CD8-positive, alpha-beta memory T cell (primary cell): ENCODE results near the gene CDIP1. TPM values are rescaled to one million over a fixed set of nuclear protein-coding genes. Genes with fewer than 3 reads are reported as not detected.

Experiments
- CTCF ChIA-PET: fragments of 350-600 bp; sonication (Branson Sonifier 250); formaldehyde crosslinking; loops from one replicate; lab custom pipeline; 2021; ENCODE audit warnings: antibody characterized with exemption; lab: Charles Lee
- POLR2A ChIA-PET: fragments of 350-600 bp; sonication (Branson Sonifier 250); formaldehyde crosslinking; loops from one replicate; lab custom pipeline; 2021; ENCODE audit warnings: antibody characterized with exemption; lab: Charles Lee
- DNase-seq, 5 donors: peaks; one replicate each; pipeline versions ENCODE4 v3.0.0 to v3.0.0-alpha.2; 2020 to 2022; ENCODE audit warnings: mixed read lengths in 1 of 5
- H3K27ac ChIP-seq: one replicate; pipeline ENCODE4 v1.7.0; 2013; ENCODE audit warnings: low read depth, mild to moderate bottlenecking, low read length, moderate library complexity
- H3K27me3 ChIP-seq: 2 replicates; pipeline ENCODE4 v1.7.0; 2013; ENCODE audit warnings: low read length, mild to moderate bottlenecking; ENCODE audit not compliant: insufficient read depth, poor library complexity, severe bottlenecking
- H3K36me3 ChIP-seq: 2 replicates; pipeline ENCODE4 v1.7.0; 2013; ENCODE audit warnings: mild to moderate bottlenecking, low read length, moderate library complexity; ENCODE audit not compliant: insufficient read depth
- H3K4me1 ChIP-seq: 2 replicates; pipeline ENCODE4 v1.7.0; 2013; ENCODE audit warnings: mild to moderate bottlenecking, low read length, moderate library complexity; ENCODE audit not compliant: insufficient read depth
- H3K4me3 ChIP-seq: 2 replicates; pipeline ENCODE4 v1.7.0; 2013; ENCODE audit warnings: mild to moderate bottlenecking, low read length
- H3K9me3 ChIP-seq: 2 replicates; pipeline ENCODE4 v1.7.0; 2013; ENCODE audit warnings: mild to moderate bottlenecking, low read length
- H3K27ac Mint-ChIP-seq, 8 donors: one replicate each; pipeline ENCODE4 v1.8.0; 2020 to 2021; ENCODE audit warnings: mixed read lengths in 8 of 8, mild to moderate bottlenecking in 6 of 8, inconsistent platforms in 3 of 8, moderate library complexity in 3 of 8
- H3K27me3 Mint-ChIP-seq, 2 donors: one replicate each; pipeline ENCODE4 v1.8.0; 2020 to 2021; ENCODE audit warnings: mixed read lengths in 2 of 2, mild to moderate bottlenecking in 1 of 2, moderate library complexity in 1 of 2
- H3K36me3 Mint-ChIP-seq, 3 donors: one replicate each; pipeline ENCODE4 v1.8.0; 2020 to 2021; ENCODE audit warnings: mixed read lengths in 3 of 3, inconsistent platforms in 1 of 3, mild to moderate bottlenecking in 1 of 3
- H3K4me1 Mint-ChIP-seq, 3 donors: one replicate each; pipeline ENCODE4 v1.8.0; 2020 to 2021; ENCODE audit warnings: mixed read lengths in 3 of 3, inconsistent platforms in 1 of 3, mild to moderate bottlenecking in 1 of 3
- H3K4me3 Mint-ChIP-seq, 7 donors: one replicate each; pipeline ENCODE4 v1.8.0; 2020 to 2021; ENCODE audit warnings: mixed read lengths in 7 of 7, mild to moderate bottlenecking in 6 of 7, moderate library complexity in 4 of 7, inconsistent platforms in 2 of 7
- H3K9me3 Mint-ChIP-seq, 5 donors: one replicate each; pipeline ENCODE4 v1.8.0; 2020 to 2022; ENCODE audit warnings: mixed read lengths in 5 of 5, mild to moderate bottlenecking in 3 of 5, moderate library complexity in 2 of 5, inconsistent platforms in 1 of 5
- polyA plus RNA-seq: library from polyadenylated mRNA; unstranded; fragments of 300-500 nt; fragmentation: Illumina TruSeq; gene quantifications from one replicate; pipeline ENCODE4 v1.2.3, GENCODE V29; 2021
- total RNA-seq, 2 experiments: library from RNA; stranded (reverse); gene quantifications; one replicate each; pipeline ENCODE4 v1.2.3, GENCODE V29; 2021

Gene CDIP1
- total RNA-seq (10 to 100 TPM; 28.4 to 32.1 TPM), polyA plus RNA-seq (21.8 TPM)

DNA sequence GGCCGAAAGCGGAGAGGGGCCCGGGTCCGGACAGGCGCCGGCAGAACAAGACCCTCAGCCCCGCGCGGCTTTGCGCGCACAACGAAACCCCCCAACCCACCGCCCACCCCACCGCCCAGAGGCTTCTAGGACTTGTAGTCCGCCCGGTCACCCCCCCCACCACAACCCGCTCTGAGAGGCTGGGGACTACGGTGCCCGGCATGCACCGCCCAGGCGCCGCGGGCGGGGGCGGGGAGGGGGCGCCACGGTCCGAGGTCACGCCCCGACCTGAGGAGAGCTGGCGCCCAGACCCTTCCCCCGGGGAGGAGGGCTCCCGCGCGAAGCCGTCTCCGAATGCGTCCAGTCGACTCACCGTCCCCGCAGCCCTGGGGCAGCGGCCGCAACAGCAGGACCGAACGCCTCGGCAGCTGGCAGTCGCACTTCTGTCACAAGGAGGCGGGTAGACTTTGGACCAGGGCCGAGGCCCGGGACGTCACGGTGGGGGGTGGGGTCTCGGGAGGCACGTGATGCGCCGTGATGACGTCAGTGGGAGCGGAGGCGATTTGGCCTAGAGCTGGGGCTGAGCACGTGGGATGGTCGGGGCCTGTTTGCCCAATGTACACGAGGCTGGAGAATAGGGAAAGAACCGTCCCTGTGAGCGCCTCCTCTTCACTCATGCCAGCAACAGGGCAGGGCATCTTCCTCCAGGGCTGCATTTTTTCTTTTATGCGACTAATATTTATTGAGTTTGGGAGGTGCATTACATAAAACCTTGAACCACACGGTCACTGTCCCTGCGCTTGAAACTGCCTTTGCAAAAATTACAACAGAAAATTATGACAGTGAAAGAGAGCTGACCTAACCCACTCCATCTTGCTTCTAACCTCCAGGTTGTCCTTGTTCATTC, at the start of gene CDIP1:
CDIP1 (minus strand) TSS at position 424 of the 886 bp plus-strand sequence. CDS start 24,643 bp downstream, outside the sequence.
- ChIA-PET CTCF (interaction anchor here (0.8 to 2.0 kb wide), 7 partner anchors 9 to 78 kb away, joined by 3 to 11 read pairs (median 5); no protein-coding TSS in a partner anchor), POLR2A (interaction anchor here (0.7 to 1.9 kb wide), 11 partner anchors 9 to 1052 kb away, joined by 3 to 15 read pairs (median 4); partner anchors contain the start of gene HMOX2)
- Mint-ChIP-seq H3K4me3 (peak within 1 kb of the TSS; percentile 79 to 93 (median 85)), H3K36me3 (peaks cover 1 to 7% (median 4%) of the 10 kb centered on the region in 3 donors), H3K27me3 (no peaks in the 10 kb centered on the region), H3K9me3 (peaks cover 0 to 1% (median 0%) of the 10 kb centered on the region in 5 donors), H3K4me1 (peaks cover 29 to 39% (median 33%) of the 10 kb centered on the region in 3 donors), H3K27ac (peak within 1 kb of the TSS in 7 of 8 donors; percentile 90 to 97 (median 91))
- Histone ChIP-seq H3K27ac (peak within 1 kb of the TSS; percentile 80), H3K36me3 (no peaks in the 10 kb centered on the region), H3K27me3 (no peaks in the 10 kb centered on the region), H3K4me3 (peak within 1 kb of the TSS; percentile 75), H3K4me1 (peaks cover 33% of the 10 kb centered on the region), H3K9me3 (no peaks in the 10 kb centered on the region)
- DNase-seq = peak; percentile 84 to 96 (median 90)

DNA sequence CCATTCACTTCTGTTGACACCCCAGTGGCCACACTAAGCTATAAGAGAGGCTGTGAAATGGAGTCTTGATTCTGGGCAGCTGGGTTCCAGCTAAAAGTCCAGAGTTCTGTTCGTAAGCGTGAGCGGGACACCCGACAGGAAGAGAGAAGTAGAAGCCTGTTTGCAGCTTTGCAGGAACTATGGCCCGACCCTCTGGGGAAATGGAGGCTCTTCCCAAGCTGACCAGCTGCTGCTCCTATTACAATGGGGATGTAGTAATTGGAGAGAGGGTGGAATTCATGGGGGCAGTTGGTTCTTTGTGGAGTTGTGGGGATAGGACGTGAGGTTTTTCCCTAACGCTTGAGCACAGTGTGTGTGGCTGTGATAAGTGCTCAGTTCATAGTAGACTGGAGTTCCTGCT, 47.7 kb upstream of the CDIP1 start:
- Mint-ChIP-seq H3K27me3 (peaks cover 9 to 10% of the 10 kb centered on the region in 2 donors), H3K4me1 (peaks cover 0 to 3% (median 2%) of the 10 kb centered on the region in 3 donors), H3K27ac (no peak overlapping the region), H3K9me3 (peaks cover 0 to 2% (median 2%) of the 10 kb centered on the region in 5 donors), H3K36me3 (peaks cover 0 to 3% (median 0%) of the 10 kb centered on the region in 3 donors), H3K4me3 (no peak overlapping the region)
- no peak overlapping the region for H3K4me3 ChIP-seq
- H3K27ac ChIP-seq = no peak overlapping the region
- H3K9me3 ChIP-seq = no peaks in the 10 kb centered on the region
- ChIA-PET POLR2A (no interaction called here), CTCF (interaction anchor here (0.7 to 2.2 kb wide), 15 partner anchors 9 to 195 kb away, joined by 3 to 12 read pairs (median 4); partner anchors contain the start of gene MGRN1)
- peaks cover 5% of the 10 kb centered on the region for H3K27me3 ChIP-seq
- no peak for DNase-seq
- H3K4me1 ChIP-seq = no peaks in the 10 kb centered on the region
- no peaks in the 10 kb centered on the region for H3K36me3 ChIP-seq

DNA sequence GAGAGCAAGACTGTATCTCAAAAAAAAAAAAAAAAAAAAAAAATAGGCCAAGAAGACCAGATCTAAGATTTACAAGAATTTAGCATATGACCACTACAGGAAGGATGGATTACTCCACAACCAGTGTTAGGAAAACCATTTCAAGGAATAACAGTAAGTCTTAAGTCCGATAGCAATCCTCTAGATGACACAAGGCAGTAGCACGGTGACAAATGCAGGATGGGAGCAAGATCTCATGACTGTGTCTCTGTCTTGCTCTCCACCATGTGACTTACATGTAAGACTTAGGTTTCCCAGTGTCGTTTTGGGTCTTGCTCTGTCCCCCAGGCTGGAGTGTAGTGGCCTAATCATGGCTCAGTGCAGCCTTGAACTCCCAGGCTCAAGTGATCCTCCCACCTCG, 45.3 kb upstream of the CDIP1 start:
- Mint-ChIP-seq H3K9me3 (peaks cover 0 to 2% (median 2%) of the 10 kb centered on the region in 5 donors), H3K36me3 (peaks cover 0 to 3% (median 0%) of the 10 kb centered on the region in 3 donors), H3K27me3 (peaks cover 9 to 10% of the 10 kb centered on the region in 2 donors), H3K4me1 (peaks cover 0 to 3% (median 2%) of the 10 kb centered on the region in 3 donors), H3K27ac (no peak overlapping the region), H3K4me3 (no peak overlapping the region)
- Histone ChIP-seq H3K4me1 (no peaks in the 10 kb centered on the region), H3K9me3 (no peaks in the 10 kb centered on the region), H3K27me3 (peaks cover 5% of the 10 kb centered on the region), H3K27ac (no peak overlapping the region), H3K36me3 (no peaks in the 10 kb centered on the region), H3K4me3 (no peak overlapping the region)
- DNase-seq = no peak
- POLR2A ChIA-PET = no interaction called here
- CTCF ChIA-PET = interaction anchor here (0.7 to 2.2 kb wide), 2 partner anchors 76 to 745 kb away, joined by 4 to 12 read pairs; no protein-coding TSS in a partner anchor

DNA sequence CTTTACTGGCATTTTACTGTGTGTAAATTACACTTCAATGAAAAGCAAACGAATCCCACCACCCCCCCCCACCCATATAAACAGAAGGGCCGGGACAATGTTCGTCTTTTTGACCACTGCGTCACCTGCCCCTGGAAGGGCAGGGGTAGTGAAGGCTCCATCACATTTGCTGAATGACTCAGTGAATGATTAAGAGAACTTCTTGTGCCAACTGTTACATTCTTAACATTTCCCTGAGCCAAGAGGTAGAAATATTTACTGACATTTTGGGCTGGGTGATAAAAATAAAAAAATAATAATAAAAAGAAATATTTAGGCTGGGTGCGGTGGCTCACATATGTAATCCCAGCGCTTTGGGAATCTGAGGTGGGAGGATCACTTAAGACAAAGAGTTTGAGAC, 41.7 kb upstream of the CDIP1 start:
- H3K4me3 ChIP-seq = no peak overlapping the region
- Mint-ChIP-seq H3K36me3 (no peaks in the 10 kb centered on the region), H3K27me3 (no peaks in the 10 kb centered on the region), H3K27ac (no peak overlapping the region), H3K4me1 (no peaks in the 10 kb centered on the region), H3K4me3 (no peak overlapping the region), H3K9me3 (no peaks in the 10 kb centered on the region)
- no peaks in the 10 kb centered on the region for H3K27me3 ChIP-seq
- no peak overlapping the region for H3K27ac ChIP-seq
- DNase-seq = no peak
- H3K9me3 ChIP-seq = no peaks in the 10 kb centered on the region
- no peaks in the 10 kb centered on the region for H3K4me1 ChIP-seq
- ChIA-PET CTCF (no interaction called here), POLR2A (no interaction called here)
- no peaks in the 10 kb centered on the region for H3K36me3 ChIP-seq

DNA sequence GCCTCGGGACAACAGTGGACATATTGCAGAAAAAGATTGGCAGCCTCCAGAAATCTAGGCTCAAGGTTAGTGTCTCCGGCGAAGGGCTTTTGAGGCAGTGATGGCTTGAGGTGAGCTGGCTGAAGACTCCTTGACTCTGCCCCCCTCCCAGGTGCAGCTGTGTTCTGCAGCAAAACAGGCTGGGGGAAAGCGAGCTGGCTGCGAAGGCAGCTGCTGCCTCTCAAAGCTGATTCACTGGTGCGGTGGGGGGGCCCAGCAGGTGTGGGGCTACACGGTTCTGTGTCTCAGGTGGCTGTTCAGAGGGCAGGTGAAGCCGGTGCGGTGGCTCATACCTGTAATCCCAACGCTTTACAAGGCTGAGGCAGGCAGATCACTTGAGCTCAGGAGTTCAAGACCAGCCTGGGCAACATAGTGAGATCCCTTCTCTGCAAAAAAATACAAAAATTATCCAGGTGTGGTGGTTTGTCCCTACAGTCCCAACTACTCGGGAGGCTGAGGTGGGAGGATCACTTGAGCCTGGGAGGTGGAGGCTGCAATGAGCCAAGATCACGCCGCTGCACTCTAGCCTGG, 40.5 kb upstream of the CDIP1 start:
- Mint-ChIP-seq H3K4me3 (no peak overlapping the region), H3K27me3 (peaks cover 0 to 1% of the 10 kb centered on the region in 2 donors), H3K27ac (no peak overlapping the region), H3K9me3 (no peaks in the 10 kb centered on the region), H3K36me3 (no peaks in the 10 kb centered on the region), H3K4me1 (no peaks in the 10 kb centered on the region)
- Histone ChIP-seq H3K9me3 (no peaks in the 10 kb centered on the region), H3K27me3 (no peaks in the 10 kb centered on the region), H3K4me3 (no peak overlapping the region), H3K4me1 (no peaks in the 10 kb centered on the region), H3K27ac (no peak overlapping the region), H3K36me3 (no peaks in the 10 kb centered on the region)
- no peak for DNase-seq
- POLR2A ChIA-PET = no interaction called here
- CTCF ChIA-PET = no interaction called here

DNA sequence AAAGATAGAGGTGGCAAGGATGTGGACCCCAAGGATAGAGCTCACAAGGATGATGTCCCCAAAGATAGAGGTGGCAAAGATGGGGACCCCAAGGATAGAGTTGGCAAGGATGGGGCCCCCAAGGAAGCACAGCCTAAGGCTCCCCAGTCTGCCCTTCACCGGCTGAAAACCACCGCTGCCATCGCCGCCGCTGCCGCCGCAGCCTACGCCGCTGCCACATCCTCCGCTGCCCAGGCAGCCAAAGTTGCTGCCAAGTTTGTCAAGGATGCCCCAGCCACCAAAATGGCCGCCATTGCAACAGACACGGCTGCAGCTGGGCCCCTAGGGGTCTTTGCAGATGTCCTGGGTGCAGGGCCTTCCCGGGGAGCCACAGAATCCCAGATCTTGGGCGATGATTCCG, 37.4 kb upstream of the CDIP1 start:
- H3K36me3 Mint-ChIP-seq = no peaks in the 10 kb centered on the region
- peaks cover 0 to 5% of the 10 kb centered on the region in 2 donors for H3K27me3 Mint-ChIP-seq
- no peaks in the 10 kb centered on the region for H3K27me3 ChIP-seq
- ChIA-PET CTCF (no interaction called here), POLR2A (no interaction called here)
- no peaks in the 10 kb centered on the region for H3K4me1 Mint-ChIP-seq
- no peaks in the 10 kb centered on the region for H3K4me1 ChIP-seq
- H3K27ac ChIP-seq = no peak overlapping the region
- H3K9me3 ChIP-seq = no peaks in the 10 kb centered on the region
- H3K4me3 ChIP-seq = no peak overlapping the region
- DNase-seq = no peak
- H3K27ac Mint-ChIP-seq = no peak overlapping the region
- no peaks in the 10 kb centered on the region for H3K9me3 Mint-ChIP-seq
- no peak overlapping the region for H3K4me3 Mint-ChIP-seq
- no peaks in the 10 kb centered on the region for H3K36me3 ChIP-seq

DNA sequence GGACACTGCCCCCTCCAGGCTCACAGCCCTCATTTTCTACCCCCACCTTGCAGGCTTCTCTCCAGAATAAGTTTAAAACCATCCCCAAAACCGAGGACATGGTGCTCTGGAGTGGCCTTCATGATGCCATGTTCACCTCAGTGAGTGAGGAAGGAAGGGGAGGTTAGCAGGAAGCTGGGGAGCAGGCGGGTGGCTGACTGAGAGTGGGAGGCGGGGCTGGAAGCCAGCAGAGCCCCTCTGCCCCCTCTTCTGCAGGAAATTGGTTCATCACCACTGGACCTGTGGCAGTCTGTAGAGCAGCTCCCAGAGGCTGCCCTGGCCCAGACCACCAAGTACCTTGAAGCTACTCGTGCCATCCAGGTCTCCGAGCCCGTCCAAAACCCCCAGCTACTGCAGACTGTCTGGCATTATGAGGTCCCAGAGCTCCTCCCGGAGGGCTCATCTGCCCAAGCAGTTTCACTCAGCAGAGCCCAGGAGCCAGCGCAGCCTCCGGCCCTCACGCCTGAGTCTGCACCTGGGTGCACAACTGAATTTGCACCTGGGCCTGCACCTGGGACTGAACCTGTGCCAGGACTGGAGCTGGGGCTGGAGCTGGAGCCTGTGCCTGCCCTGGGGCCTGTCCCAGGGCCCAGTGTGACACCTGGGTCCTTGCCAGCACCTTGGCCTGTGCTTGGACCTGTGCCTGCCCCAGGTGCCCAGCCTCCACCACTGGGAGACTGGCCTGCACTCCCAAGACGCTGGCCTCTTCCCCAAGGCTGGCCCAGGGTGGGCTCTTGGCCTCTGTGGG, 36.5 kb upstream of the CDIP1 start:
- Mint-ChIP-seq H3K4me3 (no peak overlapping the region), H3K27me3 (peaks cover 0 to 5% of the 10 kb centered on the region in 2 donors), H3K9me3 (no peaks in the 10 kb centered on the region), H3K4me1 (no peaks in the 10 kb centered on the region), H3K27ac (no peak overlapping the region), H3K36me3 (no peaks in the 10 kb centered on the region)
- no peaks in the 10 kb centered on the region for H3K4me1 ChIP-seq
- H3K4me3 ChIP-seq = no peak overlapping the region
- no peak overlapping the region for H3K27ac ChIP-seq
- H3K9me3 ChIP-seq = no peaks in the 10 kb centered on the region
- ChIA-PET POLR2A (interaction anchor here (0.6 kb wide), 1 partner anchor 453 kb away, joined by 3 read pairs; no protein-coding TSS in a partner anchor), CTCF (interaction anchor here (1.9 kb wide), 1 partner anchor 10 kb away, joined by 5 read pairs; no protein-coding TSS in a partner anchor)
- H3K27me3 ChIP-seq = no peaks in the 10 kb centered on the region
- H3K36me3 ChIP-seq = no peaks in the 10 kb centered on the region
- peak in 1 of 5 donors; percentile 3 for DNase-seq
